HFF-Myc (cell line): ENCODE results near the gene TACSTD2.
"Not testable (repeated sequence)": the region's sequence is repeated elsewhere in the genome, so short reads cannot be mapped to it uniquely, and the experiment has no call there.

Experiments used
- DNase-seq: peaks from one replicate; pipeline ENCODE4 v3.0.0-alpha.2; 2011; ENCODE audit warnings: low read depth; ENCODE audit errors: extremely low read depth
- H3K4me3 ChIP-seq: replicated peaks from 2 replicates; pipeline ENCODE4 v1.5.1; 2011; ENCODE audit warnings: low read depth, mild to moderate bottlenecking, control low read depth, low read length
- TF ChIP-seq, protein P1 (sequence below): IDR thresholded peaks from 2 replicates; pipeline ENCODE4 v1.5.1; 2012; ENCODE audit warnings: mild to moderate bottlenecking, low read depth, low read length, control low read depth; ENCODE audit errors: missing control alignments

TACSTD2 gene

GRCh38 chr1:58619286-58620054 lies 42.4 kb upstream of the TACSTD2 start:
- TF ChIP-seq, protein P1, sequence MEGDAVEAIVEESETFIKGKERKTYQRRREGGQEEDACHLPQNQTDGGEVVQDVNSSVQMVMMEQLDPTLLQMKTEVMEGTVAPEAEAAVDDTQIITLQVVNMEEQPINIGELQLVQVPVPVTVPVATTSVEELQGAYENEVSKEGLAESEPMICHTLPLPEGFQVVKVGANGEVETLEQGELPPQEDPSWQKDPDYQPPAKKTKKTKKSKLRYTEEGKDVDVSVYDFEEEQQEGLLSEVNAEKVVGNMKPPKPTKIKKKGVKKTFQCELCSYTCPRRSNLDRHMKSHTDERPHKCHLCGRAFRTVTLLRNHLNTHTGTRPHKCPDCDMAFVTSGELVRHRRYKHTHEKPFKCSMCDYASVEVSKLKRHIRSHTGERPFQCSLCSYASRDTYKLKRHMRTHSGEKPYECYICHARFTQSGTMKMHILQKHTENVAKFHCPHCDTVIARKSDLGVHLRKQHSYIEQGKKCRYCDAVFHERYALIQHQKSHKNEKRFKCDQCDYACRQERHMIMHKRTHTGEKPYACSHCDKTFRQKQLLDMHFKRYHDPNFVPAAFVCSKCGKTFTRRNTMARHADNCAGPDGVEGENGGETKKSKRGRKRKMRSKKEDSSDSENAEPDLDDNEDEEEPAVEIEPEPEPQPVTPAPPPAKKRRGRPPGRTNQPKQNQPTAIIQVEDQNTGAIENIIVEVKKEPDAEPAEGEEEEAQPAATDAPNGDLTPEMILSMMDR = no peak
- no peak for DNase-seq
- no peak overlapping the region for H3K4me3 ChIP-seq

GRCh38 chr1:58618303-58618702 lies 41.3 kb upstream of the TACSTD2 start:
- DNase-seq = peak; percentile 85

DNA sequence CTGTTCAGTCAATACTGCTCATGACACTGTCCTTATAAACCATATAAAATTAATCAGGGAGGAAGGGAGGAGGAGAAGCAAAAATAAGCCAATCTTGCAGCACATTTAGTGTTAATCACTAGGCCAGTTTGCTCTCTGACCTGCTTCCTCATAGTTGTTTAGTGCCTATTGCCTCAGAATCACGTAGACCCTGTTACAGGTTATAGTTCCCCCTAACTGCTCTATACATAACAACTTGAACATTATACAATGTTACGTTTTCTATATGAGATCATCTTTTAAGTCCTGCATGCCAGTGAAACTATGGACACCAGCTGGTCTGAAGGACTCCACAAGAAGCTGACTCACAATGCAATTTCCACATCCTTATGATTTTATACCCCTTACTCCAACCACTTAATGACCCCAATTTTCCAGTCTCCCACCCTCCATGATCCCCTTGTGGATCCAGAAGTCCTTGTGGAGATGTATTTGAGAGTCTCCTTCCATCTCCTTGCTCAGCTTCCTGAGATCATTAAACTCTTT lies 34.9 kb upstream of the TACSTD2 start:
- no peak for DNase-seq
- H3K4me3 ChIP-seq = no peak overlapping the region
- TF ChIP-seq, protein P1 = no peak

More at GRCh38 chr1:58618303-58618702, 41.3 kb upstream of the TACSTD2 start:
- TF ChIP-seq, protein P1 = no peak
- H3K4me3 ChIP-seq = no peak overlapping the region

DNA sequence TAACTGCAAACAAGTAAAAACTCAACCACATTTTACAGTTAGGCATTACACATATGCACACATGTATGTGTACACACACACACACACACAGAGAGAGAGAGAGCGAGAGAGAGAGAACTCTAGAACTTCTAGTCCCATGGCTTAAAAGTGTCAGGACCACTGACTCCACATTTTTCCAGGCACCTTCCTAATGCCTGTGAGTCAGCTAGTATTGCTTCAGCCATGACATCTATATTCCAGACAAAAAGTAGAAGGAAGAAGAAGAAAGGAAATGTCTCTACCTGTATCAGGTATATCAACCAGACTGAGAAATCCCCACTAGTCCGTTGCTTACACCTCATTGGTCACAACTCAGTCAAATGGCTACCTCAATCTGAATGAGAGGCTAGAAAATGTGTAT lies 31.9 kb upstream of the TACSTD2 start:
- DNase-seq = no peak
- TF ChIP-seq, protein P1 = no peak
- no peak overlapping the region for H3K4me3 ChIP-seq

GRCh38 chr1:58608297-58608696 lies 31.2 kb upstream of the TACSTD2 start:
- TF ChIP-seq, protein P1 = no peak
- H3K4me3 ChIP-seq = no peak overlapping the region
- DNase-seq = no peak

DNA sequence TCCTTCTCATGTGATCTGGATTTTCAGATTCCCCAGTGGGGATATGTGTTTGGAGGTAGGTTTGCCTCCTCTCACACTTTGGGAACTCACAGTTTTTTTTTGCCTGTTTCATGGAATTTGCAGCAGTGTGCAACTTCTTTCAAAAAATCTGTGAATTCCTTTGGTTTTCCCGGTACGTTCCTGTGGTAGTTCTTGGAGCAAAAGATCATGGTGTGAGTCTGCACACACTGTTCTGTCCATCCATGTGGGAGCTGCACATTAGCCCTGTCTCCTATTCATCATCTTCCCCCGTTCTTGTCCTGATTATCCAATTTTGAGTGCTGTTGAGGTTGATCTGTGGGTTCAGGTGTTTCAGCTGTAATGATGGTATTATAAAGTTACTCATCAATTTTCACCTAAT lies 30.3 kb upstream of the TACSTD2 start:
- no peak overlapping the region for H3K4me3 ChIP-seq
- DNase-seq = no peak
- TF ChIP-seq, protein P1 = no peak

DNA sequence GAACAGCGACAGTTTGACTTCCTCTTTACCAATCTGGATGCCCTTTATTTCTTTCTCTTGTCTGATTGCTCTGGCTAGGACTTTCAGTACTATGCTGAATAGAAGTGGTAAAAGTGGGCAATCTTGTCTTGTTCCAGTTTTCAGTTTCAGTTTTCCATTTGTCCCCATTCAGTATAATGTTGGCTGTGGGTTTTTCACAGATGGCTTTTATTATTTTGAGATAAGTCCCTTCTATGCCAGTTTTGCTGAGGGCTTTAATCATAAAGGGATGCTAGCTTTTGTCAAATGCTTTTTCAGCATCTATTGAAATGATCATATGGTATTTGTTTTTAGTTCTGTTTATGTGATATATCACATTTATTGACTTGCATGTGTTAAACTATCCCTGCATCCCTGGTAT lies 24.9 kb upstream of the TACSTD2 start:
- H3K4me3 ChIP-seq, DNase-seq: not testable (repeated sequence)
